Measurements from ENCODE around the gene CMTM7. TPM values are rescaled to one million over a fixed set of nuclear protein-coding genes. Genes with fewer than 3 reads are reported as not detected.

CMTM7 gene
- total and polyA plus RNA-seq, 10 of the 15 experiments (the other 5 are each of a cell fraction or from before 2014, with no cell fraction given), result 3.7 to 36.4 (median 14.7) TPM

- Histone ChIP-seq H3K9me3 (replicated peaks; ENCODE audit: control insufficient read depth, insufficient read depth, low read length) (no peaks in the 10 kb centered on the region), H3K4me3 (no peak overlapping the region), H3K4me1 (ENCODE audit: control insufficient read depth, insufficient read depth, low read length) (peaks cover 56% of the 10 kb centered on the region), H3K27ac (ENCODE audit: control insufficient read depth, insufficient read depth) (no peak overlapping the region), H3K79me2 (ENCODE audit: control insufficient read depth, insufficient read depth, low read length) (no peaks in the 10 kb centered on the region), H3K9ac (ENCODE audit: control insufficient read depth, insufficient read depth, low read length) (no peak overlapping the region), H3K27me3 (replicated peaks in 1 of 2; ENCODE audit: control insufficient read depth in 2 of 2, insufficient read depth in 2 of 2, low read length in 1 of 2) (no peaks in the 10 kb centered on the region; a peak in 1 of 4 replicates), H2AFZ (ENCODE audit: control insufficient read depth, low read depth, low read length) (no peak overlapping the region), H3K36me3 (ENCODE audit: control insufficient read depth in 2 of 2, insufficient read depth in 2 of 2, low read length in 1 of 2) (no peaks in the 10 kb centered on the region), H4K20me1 (ENCODE audit: control insufficient read depth, insufficient read depth) (no peaks in the 10 kb centered on the region), H3K4me2 (ENCODE audit: control insufficient read depth, insufficient read depth) (no peak overlapping the region)
- intact Hi-C loops (cut with micrococcal nuclease; ENCODE audit: unreplicated experiment), result no loop called here
- no peak for DNase-seq (ENCODE audit: low read depth, low spot score)
- ChIA-PET RAD21 (ENCODE audit: unreplicated experiment) (interaction anchor here (0.9 to 3.1 kb wide), 4 partner anchors 12 to 42 kb away, joined by 4 to 45 read pairs (median 6); partner anchors contain the start of gene CMTM7), POLR2A (interaction anchor here (0.9 to 2.7 kb wide), 5 partner anchors 10 to 34 kb away, joined by 3 to 26 read pairs (median 5); no protein-coding TSS in a partner anchor), CTCF (interaction anchor here (0.6 to 10.6 kb wide), 7 partner anchors 9 to 59 kb away, joined by 3 to 88 read pairs (median 4); no protein-coding TSS in a partner anchor), SMC1A (ENCODE audit: uncharacterized antibody, unreplicated experiment) (interaction anchor here (1.3 to 14.2 kb wide), 10 partner anchors 9 to 68 kb away, joined by 3 to 307 read pairs (median 6); partner anchors contain the start of gene CMTM6)
- FAIRE-seq, result no peak
- no peak for ATAC-seq
- in situ Hi-C loops (cut with MboI), result no loop called here
- no TSS peak for BruUV-seq (replicated peaks)
- 91% methylated on average over 4 of the region's 4 CpGs for WGBS (ENCODE audit: insufficient coverage, insufficient replicate concordance, low lambda C conversion rate, missing lambda C conversion rate)
- TF ChIP-seq PKNOX1 (IDR thresholded peaks at IDR 0.05) (no peak), JUNB (IDR thresholded peaks at IDR 0.05) (no peak), RELA (IDR thresholded peaks at IDR 0.05; ENCODE audit: borderline replicate concordance, partially characterized antibody) (no peak), EGR1 (IDR thresholded peaks at IDR 0.05; ENCODE audit: borderline replicate concordance in 1 of 2, low read depth in 2 of 2, low read length in 2 of 2) (no peak), ZNF592 (IDR thresholded peaks at IDR 0.05) (no peak), USF2 (IDR thresholded peaks at IDR 0.05; ENCODE audit: borderline replicate concordance, low read depth, low read length) (no peak), WRNIP1 (IDR thresholded peaks at IDR 0.05; ENCODE audit: borderline replicate concordance, low read depth, low read length) (no peak), RB1 (IDR thresholded peaks at IDR 0.05; ENCODE audit: borderline replicate concordance) (no peak), SREBF1 (IDR thresholded peaks at IDR 0.05; ENCODE audit: low read length) (no peak), CUX1 (IDR thresholded peaks at IDR 0.05; ENCODE audit: insufficient replicate concordance, low read depth, low read length) (no peak), EP300 (IDR thresholded peaks at IDR 0.05; ENCODE audit: borderline replicate concordance in 1 of 2, control insufficient read depth in 1 of 2, low read depth in 2 of 2, low read length in 2 of 2) (no peak), KDM1A (IDR thresholded peaks at IDR 0.05; ENCODE audit: borderline replicate concordance) (no peak)
Observed at GRCh38 chr3:32434206-32434605, 42.6 kb downstream of the CMTM7 start.
